Lung (tissue), 12 donors: ENCODE data around the gene FLVCR2. TPM values are rescaled to one million over a fixed set of nuclear protein-coding genes. Genes with fewer than 3 reads are reported as not detected.

Experiments
- ATAC-seq: fragments of 200-7000 bp; cut with Tn5 transposase; one replicate; pipeline ENCODE4 v1.9.1; 2020; ENCODE audit warnings: moderate number of reproducible peaks; ENCODE audit not compliant: insufficient read depth, low FRiP score
- DNase-seq, 3 donors: peaks; one replicate each; pipeline ENCODE4 v3.0.0-alpha.2; 2013 to 2017
- H3K27ac ChIP-seq, 2 donors: one replicate each; pipeline ENCODE4 v1.5.1; 2013; ENCODE audit warnings: mild to moderate bottlenecking in 2 of 2, moderate library complexity in 2 of 2, control low read depth in 1 of 2, inconsistent platforms in 1 of 2, low read depth in 1 of 2, low read length in 1 of 2
- H3K27me3 ChIP-seq, 3 donors: one replicate each; pipeline ENCODE4 v1.5.1; 2013; ENCODE audit warnings: low read length in 2 of 3; ENCODE audit not compliant: control insufficient read depth in 3 of 3, insufficient read depth in 3 of 3
- H3K36me3 ChIP-seq, 4 donors: one replicate each; pipeline ENCODE4 v1.5.1; 2013; ENCODE audit warnings: low read length in 4 of 4, mild to moderate bottlenecking in 1 of 4, moderate library complexity in 1 of 4; ENCODE audit not compliant: control insufficient read depth in 4 of 4, insufficient read depth in 4 of 4
- H3K4me1 ChIP-seq, 5 donors: one replicate each; pipeline ENCODE4 v1.5.1; 2013; ENCODE audit warnings: low read length in 5 of 5, mild to moderate bottlenecking in 2 of 5, moderate library complexity in 1 of 5; ENCODE audit not compliant: control insufficient read depth in 5 of 5, insufficient read depth in 5 of 5
- H3K4me3 ChIP-seq: one replicate; pipeline ENCODE4 v1.5.1; 2013; ENCODE audit warnings: mild to moderate bottlenecking, control low read depth, moderate library complexity
- H3K9ac ChIP-seq, 2 donors: one replicate each; pipeline ENCODE4 v1.5.1; 2013; ENCODE audit warnings: low read length in 2 of 2, control low read depth in 1 of 2; ENCODE audit not compliant: insufficient read depth in 1 of 2
- H3K9me3 ChIP-seq, 4 donors: one replicate each; pipeline ENCODE4 v1.5.1; 2013; ENCODE audit warnings: low read length in 3 of 4, mild to moderate bottlenecking in 1 of 4, moderate library complexity in 1 of 4; ENCODE audit not compliant: control insufficient read depth in 4 of 4, insufficient read depth in 3 of 4
- WGBS, 2 donors: extraction: QIAGEN DNeasy Blood & Tissue Kit; methylation state at CpG; one replicate each; pipeline ENCODE4 v1.1.7; 2013; 5-methylcytosine and 5-hydroxymethylcytosine counted together
- polyA plus RNA-seq, 2 donors: library from polyadenylated mRNA; stranded (reverse); fragments of 200-250 nt; gene quantifications; one replicate each; pipeline ENCODE4 v1.2.1, GENCODE V29; 2013
- total RNA-seq, 2 donors: library from RNA; depleted of rRNA in 1 of 2; stranded (reverse); fragments of >200 nt in 1 of 2; gene quantifications; one replicate each; pipeline ENCODE4 v1.2.1, GENCODE V29; 2014 to 2021
- TF ChIP-seq, protein P1 (sequence below): IDR thresholded peaks from 2 replicates; pipeline ENCODE4 v1.5.1; 2012; ENCODE audit warnings: mild to moderate bottlenecking; ENCODE audit errors: control extremely low read depth, extremely low read depth
- donor health status: control.
- donor health status: control.
- donor health status: Bipolar disorder and iron deficiency.
- donor health status: healthy.
- donor health status: DM: yes; HTN: yes; CAD: no.

The FLVCR2 gene
- total and polyA plus RNA-seq, 4 donors: 4.7 to 37.6 (median 20.5) TPM

DNA sequence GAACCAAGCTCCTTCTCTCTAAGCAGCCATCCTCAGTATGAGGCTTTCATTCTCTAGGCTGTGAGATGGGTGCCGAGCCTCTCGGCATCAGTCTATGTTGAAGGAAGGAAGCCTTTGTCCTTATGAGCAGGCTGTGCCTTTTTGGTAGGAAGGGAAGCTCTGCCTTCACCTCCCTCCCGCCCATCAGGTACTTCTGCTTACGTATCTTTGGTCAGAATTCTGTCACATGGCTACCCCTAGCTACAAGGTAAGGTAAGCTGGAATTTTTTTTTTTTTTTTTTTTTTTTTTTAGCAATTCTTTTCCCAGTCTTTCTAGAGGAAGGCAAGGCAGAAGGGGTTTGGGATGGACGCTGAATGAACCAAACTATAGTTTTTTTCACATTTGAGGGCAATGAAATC, 39.3 kb upstream of the FLVCR2 start:
- ATAC-seq (no peak), DNase-seq (no peak)
- no peaks in the 10 kb centered on the region for H3K36me3 ChIP-seq
- TF ChIP-seq, protein P1, sequence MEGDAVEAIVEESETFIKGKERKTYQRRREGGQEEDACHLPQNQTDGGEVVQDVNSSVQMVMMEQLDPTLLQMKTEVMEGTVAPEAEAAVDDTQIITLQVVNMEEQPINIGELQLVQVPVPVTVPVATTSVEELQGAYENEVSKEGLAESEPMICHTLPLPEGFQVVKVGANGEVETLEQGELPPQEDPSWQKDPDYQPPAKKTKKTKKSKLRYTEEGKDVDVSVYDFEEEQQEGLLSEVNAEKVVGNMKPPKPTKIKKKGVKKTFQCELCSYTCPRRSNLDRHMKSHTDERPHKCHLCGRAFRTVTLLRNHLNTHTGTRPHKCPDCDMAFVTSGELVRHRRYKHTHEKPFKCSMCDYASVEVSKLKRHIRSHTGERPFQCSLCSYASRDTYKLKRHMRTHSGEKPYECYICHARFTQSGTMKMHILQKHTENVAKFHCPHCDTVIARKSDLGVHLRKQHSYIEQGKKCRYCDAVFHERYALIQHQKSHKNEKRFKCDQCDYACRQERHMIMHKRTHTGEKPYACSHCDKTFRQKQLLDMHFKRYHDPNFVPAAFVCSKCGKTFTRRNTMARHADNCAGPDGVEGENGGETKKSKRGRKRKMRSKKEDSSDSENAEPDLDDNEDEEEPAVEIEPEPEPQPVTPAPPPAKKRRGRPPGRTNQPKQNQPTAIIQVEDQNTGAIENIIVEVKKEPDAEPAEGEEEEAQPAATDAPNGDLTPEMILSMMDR: no peak
- WGBS, 2 donors: 69 to 94% methylated on average over 5 of the region's 5 CpGs
- peaks cover 0 to 10% (median 0%) of the 10 kb centered on the region in 5 donors for H3K4me1 ChIP-seq
- no peak overlapping the region for H3K4me3 ChIP-seq
- no peaks in the 10 kb centered on the region for H3K9me3 ChIP-seq
- no peak overlapping the region for H3K27ac ChIP-seq
- no peaks in the 10 kb centered on the region for H3K27me3 ChIP-seq
- H3K9ac ChIP-seq: no peak overlapping the region

DNA sequence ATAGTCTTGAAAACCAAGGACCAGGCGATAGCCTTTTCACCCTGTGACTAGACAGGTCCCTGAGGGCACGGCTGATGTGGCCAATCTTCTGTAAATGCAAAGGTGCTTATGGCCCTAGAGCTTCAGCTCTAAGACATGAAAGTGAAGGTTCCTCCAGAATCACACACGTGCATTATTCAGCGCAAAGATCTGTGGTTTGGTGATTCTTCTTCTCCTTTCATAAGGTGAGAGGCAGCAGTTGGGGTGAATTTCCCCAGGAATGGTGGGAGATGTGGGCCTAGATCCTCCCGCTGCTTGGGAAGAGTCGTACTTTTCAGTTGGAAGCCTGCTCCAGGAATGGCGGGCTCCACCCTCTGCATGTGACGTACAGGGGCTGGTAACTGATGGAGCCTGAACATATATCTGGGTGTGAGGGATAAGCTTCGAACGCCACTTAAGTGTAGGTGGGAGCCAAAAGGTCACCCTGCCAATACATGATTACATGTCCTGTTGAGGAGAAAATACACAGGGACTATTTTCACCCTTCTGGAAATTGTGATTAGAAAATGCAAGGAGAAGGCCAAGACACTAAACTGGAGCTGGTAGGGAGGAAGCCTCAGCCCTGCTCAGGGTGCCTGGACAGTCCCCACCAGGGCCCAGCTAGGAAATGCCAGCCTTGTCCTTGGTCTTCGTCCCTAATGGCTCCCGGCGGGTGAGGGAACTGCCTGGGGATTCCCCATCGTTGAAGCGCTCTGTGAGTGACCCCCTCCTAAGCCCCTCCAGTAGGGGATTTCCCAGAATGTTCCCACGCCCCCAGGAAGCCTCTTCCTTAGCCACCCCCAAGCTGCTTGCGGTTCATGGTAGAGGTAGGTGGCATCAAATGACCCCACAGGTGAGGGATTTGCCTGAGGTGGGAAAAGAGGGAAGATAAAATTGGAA, 38.6 kb upstream of the FLVCR2 start:
- TF ChIP-seq, protein P1: no peak
- Histone ChIP-seq H3K27me3 (no peaks in the 10 kb centered on the region), H3K9ac (no peak overlapping the region), H3K9me3 (no peaks in the 10 kb centered on the region), H3K4me1 (peaks cover 0 to 10% (median 0%) of the 10 kb centered on the region in 5 donors), H3K4me3 (no peak overlapping the region), H3K27ac (no peak overlapping the region), H3K36me3 (no peaks in the 10 kb centered on the region)
- 74 to 75% methylated on average over 17 of the region's 17 CpGs for WGBS, 2 donors
- no peak for ATAC-seq
- no peak for DNase-seq

DNA sequence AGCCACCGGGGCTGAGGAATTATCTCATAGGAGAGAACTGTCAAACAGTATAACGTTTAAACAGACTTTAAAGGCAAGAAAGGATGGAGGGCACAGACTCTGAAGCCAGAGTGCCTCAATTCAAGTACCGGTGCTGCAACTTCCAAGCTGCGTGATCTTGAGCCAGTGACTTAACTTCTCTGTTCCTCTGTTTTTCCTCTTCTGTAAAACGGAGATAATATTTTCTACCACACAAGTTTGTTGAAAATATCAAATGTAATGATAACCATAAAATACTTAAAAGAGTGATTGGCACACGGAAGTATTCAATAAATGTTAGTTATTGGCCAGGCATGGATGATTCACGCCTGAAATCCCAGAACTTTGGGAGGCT, 38.0 kb upstream of the FLVCR2 start:
- H3K9ac ChIP-seq: no peak overlapping the region
- H3K27ac ChIP-seq: no peak overlapping the region
- 77 to 86% methylated on average over 7 of the region's 7 CpGs for WGBS, 2 donors
- H3K36me3 ChIP-seq: no peaks in the 10 kb centered on the region
- peaks cover 0 to 10% (median 0%) of the 10 kb centered on the region in 5 donors for H3K4me1 ChIP-seq
- ATAC-seq (no peak), DNase-seq (no peak)
- no peaks in the 10 kb centered on the region for H3K27me3 ChIP-seq
- H3K9me3 ChIP-seq: no peaks in the 10 kb centered on the region
- no peak overlapping the region for H3K4me3 ChIP-seq
- TF ChIP-seq, protein P1: no peak
